ENCODE data around the gene RHBDF1. TPM values are rescaled to one million over a fixed set of nuclear protein-coding genes. Genes with fewer than 3 reads are reported as not detected.
"Not testable (repeated sequence)": the region's sequence is repeated elsewhere in the genome, so short reads cannot be mapped to it uniquely, and the experiment has no call there.

Gene RHBDF1
- total and polyA plus RNA-seq, 2 experiments from 2014 or later = 41.5 to 73.6 TPM

GRCh38 chr16:34648-34987 lies 37.8 kb downstream of the RHBDF1 start:
- Histone ChIP-seq H3K27me3 (no peaks in the 10 kb centered on the region), H3K36me3 (replicated peaks; ENCODE audit: insufficient read depth, low read depth) (no peaks in the 10 kb centered on the region), H3K9me3 (ENCODE audit: low read depth) (no peaks in the 10 kb centered on the region), H3K4me2 (no peak overlapping the region), H3K4me3 (no peak overlapping the region), H3K27ac (no peak overlapping the region), H4K20me1 (ENCODE audit: insufficient read depth, poor library complexity, severe bottlenecking) (no peaks in the 10 kb centered on the region), H2AFZ (no peak overlapping the region), H3K4me1 (ENCODE audit: insufficient read depth) (no peaks in the 10 kb centered on the region), H3K9me2 (replicated peaks; ENCODE audit: insufficient read depth) (no peaks in the 10 kb centered on the region), H3K79me2 (no peaks in the 10 kb centered on the region)
- TF ChIP-seq CTCF (IDR thresholded peaks at IDR 0.05; ENCODE audit: poor library complexity) = no peak
- TF ChIP-seq EZH2 (IDR thresholded peaks at IDR 0.05; ENCODE audit: borderline replicate concordance) = no peak
- no peak for TF ChIP-seq EZH2phosphoT487 (IDR thresholded peaks at IDR 0.05; ENCODE audit: low read depth, severe bottlenecking, unreplicated experiment)
- WGBS (ENCODE audit: low lambda C conversion rate, missing lambda C conversion rate) = 71% methylated on average over 6 of the region's 6 CpGs
- no peak for DNase-seq (ENCODE audit: low spot score)

GRCh38 chr16:33877-34647 lies 38.4 kb downstream of the RHBDF1 start:
- no peak overlapping the region for H3K4me2 ChIP-seq
- 88% methylated on average over 21 of the region's 21 CpGs for WGBS (ENCODE audit: low lambda C conversion rate, missing lambda C conversion rate)
- H3K9me3 ChIP-seq (ENCODE audit: low read depth) = no peaks in the 10 kb centered on the region
- TF ChIP-seq EZH2 (IDR thresholded peaks at IDR 0.05; ENCODE audit: borderline replicate concordance) (no peak), CTCF (IDR thresholded peaks at IDR 0.05; ENCODE audit: poor library complexity) (no peak), EZH2phosphoT487 (IDR thresholded peaks at IDR 0.05; ENCODE audit: low read depth, severe bottlenecking, unreplicated experiment) (no peak)
- H3K4me3 ChIP-seq = no peak overlapping the region
- no peaks in the 10 kb centered on the region for H3K36me3 ChIP-seq (replicated peaks; ENCODE audit: insufficient read depth, low read depth)
- H3K27me3 ChIP-seq = no peaks in the 10 kb centered on the region
- H3K79me2 ChIP-seq = no peaks in the 10 kb centered on the region
- no peak overlapping the region for H3K27ac ChIP-seq
- no peak for DNase-seq (ENCODE audit: low spot score)
- H3K4me1 ChIP-seq (ENCODE audit: insufficient read depth) = no peaks in the 10 kb centered on the region
- H4K20me1 ChIP-seq (ENCODE audit: insufficient read depth, poor library complexity, severe bottlenecking) = no peaks in the 10 kb centered on the region
- H3K9me2 ChIP-seq (replicated peaks; ENCODE audit: insufficient read depth) = no peaks in the 10 kb centered on the region
- no peak overlapping the region for H2AFZ ChIP-seq

GRCh38 chr16:33154-33876 lies 39.1 kb downstream of the RHBDF1 start:
- H3K79me2 ChIP-seq; H3K9me2 ChIP-seq (replicated peaks; ENCODE audit: insufficient read depth); H3K27ac ChIP-seq; H3K4me1 ChIP-seq (ENCODE audit: insufficient read depth); H3K27me3 ChIP-seq; H3K36me3 ChIP-seq (replicated peaks; ENCODE audit: insufficient read depth, low read depth); H2AFZ ChIP-seq; DNase-seq (ENCODE audit: low spot score); H3K4me2 ChIP-seq; H4K20me1 ChIP-seq (ENCODE audit: insufficient read depth, poor library complexity, severe bottlenecking); H3K9me3 ChIP-seq (ENCODE audit: low read depth); H3K4me3 ChIP-seq: not testable (repeated sequence)
- 90% methylated on average over 5 of the region's 8 CpGs for WGBS (ENCODE audit: low lambda C conversion rate, missing lambda C conversion rate)

GRCh38 chr16:30627-31026 lies 41.8 kb downstream of the RHBDF1 start:
- DNase-seq (ENCODE audit: low spot score); H2AFZ ChIP-seq; H3K79me2 ChIP-seq; H3K4me1 ChIP-seq (ENCODE audit: insufficient read depth); H3K27me3 ChIP-seq; H3K27ac ChIP-seq; H3K4me2 ChIP-seq; H4K20me1 ChIP-seq (ENCODE audit: insufficient read depth, poor library complexity, severe bottlenecking); H3K9me3 ChIP-seq (ENCODE audit: low read depth); H3K4me3 ChIP-seq; H3K9me2 ChIP-seq (replicated peaks; ENCODE audit: insufficient read depth); H3K36me3 ChIP-seq (replicated peaks; ENCODE audit: insufficient read depth, low read depth): not testable (repeated sequence)
- WGBS (ENCODE audit: low lambda C conversion rate, missing lambda C conversion rate) = no CpG with 5 or more reads among the region's 7 CpGs

GRCh38 chr16:25926-26348 lies 46.5 kb downstream of the RHBDF1 start:
- 69% methylated on average over 2 of the region's 5 CpGs for WGBS (ENCODE audit: low lambda C conversion rate, missing lambda C conversion rate)
- not testable (repeated sequence) for H3K9me3 ChIP-seq (ENCODE audit: low read depth); H4K20me1 ChIP-seq (ENCODE audit: insufficient read depth, poor library complexity, severe bottlenecking); H3K4me3 ChIP-seq; DNase-seq (ENCODE audit: low spot score); H3K27me3 ChIP-seq; H2AFZ ChIP-seq; H3K4me2 ChIP-seq; H3K9me2 ChIP-seq (replicated peaks; ENCODE audit: insufficient read depth); H3K36me3 ChIP-seq (replicated peaks; ENCODE audit: insufficient read depth, low read depth); H3K4me1 ChIP-seq (ENCODE audit: insufficient read depth); H3K27ac ChIP-seq; H3K79me2 ChIP-seq

GRCh38 chr16:24151-24550 lies 48.3 kb downstream of the RHBDF1 start:
- H3K9me3 ChIP-seq (ENCODE audit: low read depth); H3K9me2 ChIP-seq (replicated peaks; ENCODE audit: insufficient read depth); H3K36me3 ChIP-seq (replicated peaks; ENCODE audit: insufficient read depth, low read depth); H3K4me1 ChIP-seq (ENCODE audit: insufficient read depth); H3K4me3 ChIP-seq; H3K4me2 ChIP-seq; DNase-seq (ENCODE audit: low spot score); H3K27me3 ChIP-seq; H4K20me1 ChIP-seq (ENCODE audit: insufficient read depth, poor library complexity, severe bottlenecking); H2AFZ ChIP-seq; H3K79me2 ChIP-seq; H3K27ac ChIP-seq: not testable (repeated sequence)
- WGBS (ENCODE audit: low lambda C conversion rate, missing lambda C conversion rate) = 100% methylated on average over 3 of the region's 22 CpGs

- H3K27me3 ChIP-seq; H3K9me2 ChIP-seq (replicated peaks; ENCODE audit: insufficient read depth); H3K4me2 ChIP-seq; H3K4me3 ChIP-seq; DNase-seq (ENCODE audit: low spot score); H4K20me1 ChIP-seq (ENCODE audit: insufficient read depth, poor library complexity, severe bottlenecking); H3K36me3 ChIP-seq (replicated peaks; ENCODE audit: insufficient read depth, low read depth); H3K79me2 ChIP-seq; H3K9me3 ChIP-seq (ENCODE audit: low read depth); H3K4me1 ChIP-seq (ENCODE audit: insufficient read depth); H3K27ac ChIP-seq; H2AFZ ChIP-seq: not testable (repeated sequence)
- WGBS (ENCODE audit: low lambda C conversion rate, missing lambda C conversion rate) = 89% methylated on average over 12 of the region's 12 CpGs
Measured at GRCh38 chr16:20886-21285, 51.5 kb downstream of the RHBDF1 start.

Measured in hepatocyte (in vitro differentiated cells).